ENCODE results near the gene AGPAT3.

Gene AGPAT3

DNA sequence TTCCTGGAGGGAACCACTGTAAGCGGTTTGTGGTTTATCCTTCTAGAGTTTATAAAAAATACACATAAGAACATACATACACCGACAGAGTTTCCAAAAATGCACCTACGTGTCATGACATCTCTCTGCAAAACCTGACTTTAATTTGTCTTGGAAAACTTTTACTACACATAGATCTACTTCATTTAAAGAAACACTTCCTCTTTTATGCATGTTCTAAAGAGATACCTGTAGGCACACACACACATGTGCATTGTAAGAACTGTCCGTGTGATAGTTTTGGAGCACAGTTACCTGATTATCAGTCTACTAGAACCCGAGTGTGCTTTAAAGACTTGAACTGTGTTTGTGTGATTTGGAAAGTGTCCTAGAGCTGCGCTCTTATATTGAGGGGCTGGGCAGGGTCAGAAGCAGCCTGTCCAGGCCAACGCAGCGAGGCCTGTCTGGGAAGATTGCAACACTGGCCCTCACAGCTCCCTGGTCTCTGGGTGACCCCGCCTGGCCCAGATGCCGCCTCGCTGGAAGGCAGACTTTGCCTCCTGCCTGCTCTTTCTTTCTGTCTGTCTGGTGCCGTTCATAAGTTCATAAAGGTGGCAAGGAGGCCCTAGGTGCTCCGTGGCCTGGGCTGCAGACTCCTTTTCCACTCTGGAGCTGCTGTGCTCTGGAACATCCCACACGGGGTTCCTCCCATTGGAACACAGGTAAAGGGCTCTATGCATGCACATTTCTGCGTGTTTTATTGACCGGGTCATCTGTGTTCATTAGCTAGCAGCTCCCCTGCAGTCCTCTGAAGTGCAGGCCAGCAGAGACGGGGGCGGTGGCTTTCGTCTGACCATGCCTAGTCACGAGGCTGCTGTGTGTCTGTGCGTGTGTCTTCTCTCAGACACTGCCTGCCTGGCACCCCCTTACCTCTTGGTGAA, 46.3 kb downstream of the AGPAT3 start:
- no peak for DNase-seq

- DNase-seq = no peak
These were observed 47.0 kb downstream of the AGPAT3 start for GRCh38 chr21:43911935-43912487.

- no peak for DNase-seq
These were observed 47.5 kb downstream of the AGPAT3 start for GRCh38 chr21:43912500-43912899.

DNA sequence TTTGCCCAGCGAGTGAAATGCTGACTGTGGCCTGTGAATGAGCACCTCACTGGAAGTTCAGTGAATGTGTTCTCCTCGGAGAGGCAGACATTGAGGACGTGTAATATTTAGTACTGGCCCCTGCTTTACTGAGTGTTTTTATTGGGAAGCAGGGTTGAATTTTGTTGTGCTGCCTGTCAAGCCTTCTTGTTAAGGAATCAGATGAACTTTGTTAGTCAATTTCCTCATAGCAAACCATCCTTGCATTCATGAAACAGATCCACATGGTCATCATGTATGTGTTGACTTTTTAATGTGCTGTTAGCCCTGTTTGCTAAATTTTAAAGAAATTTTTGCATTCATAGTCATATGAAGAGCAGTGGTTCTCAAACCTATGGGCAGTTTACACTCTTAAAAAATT, 47.9 kb downstream of the AGPAT3 start:
- DNase-seq = no peak

DNA sequence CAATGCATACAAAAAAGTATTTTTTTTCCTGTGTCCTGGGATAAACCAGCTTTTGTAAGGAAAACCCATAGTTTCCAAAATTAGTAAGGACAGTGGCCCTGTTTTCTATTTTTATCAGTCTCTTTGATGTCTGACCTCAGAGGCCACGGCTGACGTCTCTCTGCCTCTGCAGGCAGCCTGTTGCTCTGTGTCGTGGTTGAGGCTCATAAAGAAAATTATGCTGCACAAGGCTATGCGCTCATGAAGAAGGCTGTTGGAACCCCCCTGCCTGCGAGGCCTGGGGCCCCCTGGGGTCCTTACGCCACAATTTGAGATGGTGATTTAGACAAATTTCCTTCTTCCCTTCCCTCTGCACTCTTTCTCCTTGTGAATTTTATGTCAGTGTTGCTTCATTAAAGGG, 48.9 kb downstream of the AGPAT3 start:
- DNase-seq = no peak

GRCh38 chr21:43916076-43916475, 51.1 kb downstream of the AGPAT3 start:
- no peak for DNase-seq

- DNase-seq = peak; percentile 51
These were observed 51.9 kb downstream of the AGPAT3 start for GRCh38 chr21:43916691-43917514.

DNA sequence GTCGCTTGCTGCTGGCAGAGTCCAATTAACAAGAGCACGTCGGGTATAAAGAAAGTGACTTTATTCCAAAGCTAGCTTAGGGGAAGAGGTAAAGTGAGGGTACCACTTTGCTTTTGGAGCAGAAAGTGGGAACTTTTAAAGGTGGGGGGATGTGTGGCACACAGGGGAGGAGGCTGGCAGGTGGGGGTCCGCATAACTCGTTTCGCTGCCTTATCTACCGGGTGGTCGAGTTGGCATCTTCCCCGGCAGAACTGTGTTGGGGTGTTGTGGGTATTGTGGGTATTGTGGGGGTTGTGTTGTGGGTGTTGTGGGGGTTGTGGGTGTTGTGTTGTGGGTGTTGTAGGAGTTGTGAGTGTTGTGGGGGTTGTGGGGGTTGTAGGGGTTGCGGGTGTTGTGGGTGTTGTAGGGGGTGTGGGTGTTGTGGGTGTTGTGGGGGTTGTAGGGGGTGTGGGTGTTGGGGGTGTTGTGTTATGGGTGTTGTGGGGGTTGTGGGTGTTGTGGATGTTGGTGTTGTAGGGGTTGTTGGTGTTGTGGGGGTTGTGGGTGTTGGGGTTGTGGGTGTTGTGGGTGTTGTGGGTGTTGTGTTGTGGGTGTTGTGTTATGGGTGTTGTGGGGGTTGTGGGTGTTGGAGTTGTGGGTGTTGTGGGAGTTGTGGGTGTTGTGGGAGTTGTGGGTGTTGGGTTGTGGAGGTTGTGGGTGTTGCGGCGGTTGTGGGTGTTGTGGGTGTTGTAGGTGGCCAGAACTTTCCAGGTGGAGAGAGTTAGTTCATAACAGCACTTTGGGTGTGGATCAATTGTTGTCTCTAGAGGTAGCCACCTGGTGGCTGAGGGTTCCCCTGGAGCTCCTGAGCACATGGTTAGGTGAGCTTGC, 52.7 kb downstream of the AGPAT3 start:
- DNase-seq = peak; percentile 29

GRCh38 chr21:43918385-43918947, 53.4 kb downstream of the AGPAT3 start:
- DNase-seq = no peak

DNA sequence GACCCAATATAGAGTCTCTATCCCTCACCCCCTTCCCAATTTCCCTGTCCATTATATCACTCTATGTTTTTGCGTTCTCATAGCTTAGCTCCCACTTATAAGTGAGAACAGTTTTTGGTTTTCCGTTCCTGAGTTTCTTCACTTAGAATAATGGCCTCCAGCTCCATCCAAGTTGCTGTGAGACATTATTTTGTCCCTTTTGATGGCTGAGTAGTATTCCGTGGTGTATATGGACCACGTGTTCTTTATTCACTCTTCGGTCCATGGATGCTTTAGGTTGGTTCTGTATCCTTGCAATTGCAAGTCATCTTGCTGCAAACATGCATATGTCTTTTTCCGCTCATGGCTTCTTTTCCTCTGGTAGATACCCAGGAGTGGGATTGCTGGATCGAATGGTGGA, 54.3 kb downstream of the AGPAT3 start:
- DNase-seq = no peak

DNA sequence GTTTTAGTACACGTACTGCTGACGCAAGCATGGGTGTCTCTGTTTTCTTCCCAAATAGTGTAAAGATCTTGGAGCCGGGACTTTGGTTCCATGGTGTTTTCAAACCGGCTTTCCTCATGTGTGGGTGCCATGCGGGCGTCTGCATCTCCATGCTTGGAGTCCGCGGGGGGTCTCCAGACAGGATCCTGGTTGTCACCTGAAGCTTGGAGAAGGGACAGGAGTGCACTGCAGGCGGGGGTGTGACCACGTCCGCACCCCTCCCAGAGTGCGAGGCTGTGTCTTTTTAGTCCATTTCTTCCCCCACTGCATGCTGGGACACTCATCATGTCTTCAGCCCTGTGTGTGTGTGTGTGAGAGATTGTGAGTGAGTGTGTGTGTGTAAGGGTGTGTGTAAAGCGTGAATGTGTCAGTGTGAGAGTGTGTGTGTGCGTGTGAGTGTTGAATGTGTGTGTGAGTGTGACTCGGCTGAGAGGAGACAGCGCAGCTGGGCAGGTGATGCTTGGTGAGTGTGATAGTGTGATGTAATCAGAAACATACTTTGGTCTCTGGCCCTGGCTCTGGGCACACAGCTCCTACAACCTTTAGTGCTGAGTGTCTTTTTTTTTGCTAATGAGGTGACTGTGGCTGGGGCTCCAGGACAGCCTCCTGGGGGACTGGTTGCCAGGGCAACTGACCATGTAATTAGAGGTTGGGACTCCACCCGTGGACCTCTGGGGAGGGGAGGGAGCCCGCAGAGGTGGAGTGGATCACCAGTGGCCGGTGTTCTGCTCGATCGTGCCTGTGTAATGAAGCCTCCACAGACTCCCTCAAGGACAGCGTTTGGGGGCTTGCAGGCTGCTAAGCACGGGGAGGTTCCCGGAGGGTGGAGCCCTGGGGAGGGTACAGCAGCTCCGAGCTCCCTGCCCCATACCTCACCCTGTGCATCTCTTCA, 55.1 kb downstream of the AGPAT3 start:
- DNase-seq = no peak

DNA sequence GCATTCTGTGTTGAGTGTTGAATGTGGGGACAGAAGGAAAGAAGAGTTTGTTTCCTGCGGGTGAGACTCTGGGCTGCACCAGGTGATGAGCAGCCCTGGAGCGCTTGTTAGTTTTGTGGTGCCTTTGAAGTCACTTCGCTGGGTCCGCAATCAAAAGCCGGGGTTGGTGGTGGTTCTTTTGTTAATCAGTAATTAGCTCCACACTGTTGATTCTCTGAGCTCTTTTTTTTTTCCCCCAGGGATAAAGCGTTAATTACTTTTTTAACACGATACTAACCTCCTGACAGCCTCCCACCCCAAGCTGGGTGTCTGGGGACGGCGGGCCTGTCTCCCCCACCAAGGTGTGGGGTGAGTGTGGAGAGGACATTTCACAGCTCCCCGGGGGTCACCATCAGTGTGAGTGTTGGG, 56.6 kb downstream of the AGPAT3 start:
- peak; percentile 43 for DNase-seq

GRCh38 chr21:43921979-43922945, 57.2 kb downstream of the AGPAT3 start:
- DNase-seq = peak; percentile 43

GRCh38 chr21:43922949-43923348, 57.9 kb downstream of the AGPAT3 start:
- DNase-seq = no peak

DNA sequence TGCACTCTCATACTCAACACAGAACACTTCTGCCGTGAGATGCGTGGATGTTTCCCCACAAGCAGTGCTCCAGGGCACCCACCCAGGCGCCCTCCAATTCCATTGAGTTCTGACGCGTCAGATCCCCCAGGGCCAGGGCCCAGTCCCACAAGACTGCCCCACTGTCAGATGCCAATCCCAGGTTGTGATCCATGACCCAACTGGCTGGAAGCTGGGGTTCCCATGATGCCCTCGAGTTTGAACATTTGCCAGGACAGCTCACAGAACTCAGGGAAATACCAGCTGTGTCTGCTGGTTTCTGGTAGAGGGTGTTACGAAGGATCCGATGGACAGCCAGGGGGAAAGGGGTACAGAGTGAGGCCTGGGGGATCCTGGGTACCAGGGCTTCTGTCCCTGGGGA, 58.4 kb downstream of the AGPAT3 start:
- DNase-seq = no peak

GRCh38 chr21:43924421-43925095, 59.5 kb downstream of the AGPAT3 start:
- DNase-seq = no peak

- no peak for DNase-seq
These were observed 60.1 kb downstream of the AGPAT3 start for GRCh38 chr21:43925096-43925481.

- DNase-seq = no peak
These were observed 60.6 kb downstream of the AGPAT3 start for GRCh38 chr21:43925609-43926008.

DNA sequence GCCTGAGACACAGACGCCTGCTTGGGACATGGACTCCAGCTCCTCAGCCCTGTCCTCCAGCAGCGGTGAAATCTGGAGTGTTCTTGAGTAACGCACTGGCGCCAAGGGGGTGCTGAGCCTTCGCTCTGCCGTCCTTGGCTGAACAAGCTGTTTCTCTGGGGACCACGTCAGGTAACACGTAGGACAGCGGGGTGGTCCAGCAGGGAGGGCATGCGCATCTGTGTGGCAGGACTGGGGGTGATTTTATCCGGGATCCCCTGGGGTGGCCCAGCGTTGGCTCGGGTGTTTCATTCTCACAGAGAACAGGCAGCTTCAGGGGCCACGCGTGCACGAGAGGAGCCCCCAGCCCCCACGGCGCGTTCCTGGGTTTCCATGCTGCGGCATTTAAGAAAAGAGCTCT, 61.2 kb downstream of the AGPAT3 start:
- DNase-seq = no peak
